GM10266 (cell line): ENCODE measurements around the gene SS18L1.

Experiments
- DNase-seq: peaks from one replicate; pipeline ENCODE4 v3.0.0; 2012; ENCODE audit errors: extremely low spot score
- TF ChIP-seq, protein P1 (sequence below): IDR thresholded peaks from 2 replicates; pipeline ENCODE4 v1.5.1; 2012; ENCODE audit warnings: mild to moderate bottlenecking, low read depth; ENCODE audit not compliant: control insufficient read depth, insufficient read depth; ENCODE audit errors: missing control alignments

Gene SS18L1

DNA sequence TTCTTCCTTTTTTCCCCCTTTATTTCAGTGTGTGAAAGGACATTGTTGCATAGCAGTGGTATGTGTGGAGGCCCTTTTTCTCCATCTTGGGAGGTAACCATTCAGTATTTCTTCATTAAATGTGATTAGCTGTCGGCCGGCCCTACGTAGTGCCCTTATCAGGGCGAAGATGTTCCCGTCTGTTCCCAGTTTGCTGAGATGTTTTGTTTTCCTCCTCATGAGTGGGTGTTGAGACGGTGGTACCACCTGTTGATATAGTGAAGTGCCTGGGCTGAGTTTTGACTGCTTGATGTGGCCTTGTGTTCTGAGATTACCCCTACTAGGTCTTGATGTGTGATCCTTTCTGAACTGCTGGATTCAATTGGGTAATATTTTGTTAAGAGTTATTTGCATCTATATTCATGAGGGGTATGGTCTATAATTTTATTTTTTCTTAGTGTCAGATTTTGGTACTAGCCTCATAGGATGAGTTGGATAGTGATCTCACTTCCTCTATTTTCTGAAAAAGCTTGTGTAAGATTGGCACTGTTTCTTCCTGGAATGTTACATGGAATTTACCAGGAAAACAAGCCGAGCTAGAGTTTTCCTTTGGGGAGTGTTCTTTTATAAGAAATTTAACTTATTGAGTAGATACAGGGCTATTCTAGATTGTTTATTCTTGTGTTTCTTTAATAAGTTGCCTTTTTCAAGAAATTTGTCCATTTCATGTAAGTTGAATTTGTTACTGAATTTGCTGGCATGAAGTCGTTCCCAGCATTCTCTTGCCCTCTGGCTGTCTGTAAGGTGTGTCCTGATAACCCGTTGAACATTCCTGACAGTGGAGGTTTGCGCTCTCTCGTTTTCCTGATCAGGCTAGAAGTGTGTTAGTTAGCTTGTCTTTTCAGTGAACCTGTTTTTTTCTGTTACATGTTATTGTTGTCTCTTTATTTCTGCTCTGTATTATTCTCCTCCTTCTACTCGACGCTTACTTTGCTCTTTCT lies 43.6 kb downstream of the SS18L1 start:
- no peak for DNase-seq
- TF ChIP-seq, protein P1, sequence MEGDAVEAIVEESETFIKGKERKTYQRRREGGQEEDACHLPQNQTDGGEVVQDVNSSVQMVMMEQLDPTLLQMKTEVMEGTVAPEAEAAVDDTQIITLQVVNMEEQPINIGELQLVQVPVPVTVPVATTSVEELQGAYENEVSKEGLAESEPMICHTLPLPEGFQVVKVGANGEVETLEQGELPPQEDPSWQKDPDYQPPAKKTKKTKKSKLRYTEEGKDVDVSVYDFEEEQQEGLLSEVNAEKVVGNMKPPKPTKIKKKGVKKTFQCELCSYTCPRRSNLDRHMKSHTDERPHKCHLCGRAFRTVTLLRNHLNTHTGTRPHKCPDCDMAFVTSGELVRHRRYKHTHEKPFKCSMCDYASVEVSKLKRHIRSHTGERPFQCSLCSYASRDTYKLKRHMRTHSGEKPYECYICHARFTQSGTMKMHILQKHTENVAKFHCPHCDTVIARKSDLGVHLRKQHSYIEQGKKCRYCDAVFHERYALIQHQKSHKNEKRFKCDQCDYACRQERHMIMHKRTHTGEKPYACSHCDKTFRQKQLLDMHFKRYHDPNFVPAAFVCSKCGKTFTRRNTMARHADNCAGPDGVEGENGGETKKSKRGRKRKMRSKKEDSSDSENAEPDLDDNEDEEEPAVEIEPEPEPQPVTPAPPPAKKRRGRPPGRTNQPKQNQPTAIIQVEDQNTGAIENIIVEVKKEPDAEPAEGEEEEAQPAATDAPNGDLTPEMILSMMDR: no peak

DNA sequence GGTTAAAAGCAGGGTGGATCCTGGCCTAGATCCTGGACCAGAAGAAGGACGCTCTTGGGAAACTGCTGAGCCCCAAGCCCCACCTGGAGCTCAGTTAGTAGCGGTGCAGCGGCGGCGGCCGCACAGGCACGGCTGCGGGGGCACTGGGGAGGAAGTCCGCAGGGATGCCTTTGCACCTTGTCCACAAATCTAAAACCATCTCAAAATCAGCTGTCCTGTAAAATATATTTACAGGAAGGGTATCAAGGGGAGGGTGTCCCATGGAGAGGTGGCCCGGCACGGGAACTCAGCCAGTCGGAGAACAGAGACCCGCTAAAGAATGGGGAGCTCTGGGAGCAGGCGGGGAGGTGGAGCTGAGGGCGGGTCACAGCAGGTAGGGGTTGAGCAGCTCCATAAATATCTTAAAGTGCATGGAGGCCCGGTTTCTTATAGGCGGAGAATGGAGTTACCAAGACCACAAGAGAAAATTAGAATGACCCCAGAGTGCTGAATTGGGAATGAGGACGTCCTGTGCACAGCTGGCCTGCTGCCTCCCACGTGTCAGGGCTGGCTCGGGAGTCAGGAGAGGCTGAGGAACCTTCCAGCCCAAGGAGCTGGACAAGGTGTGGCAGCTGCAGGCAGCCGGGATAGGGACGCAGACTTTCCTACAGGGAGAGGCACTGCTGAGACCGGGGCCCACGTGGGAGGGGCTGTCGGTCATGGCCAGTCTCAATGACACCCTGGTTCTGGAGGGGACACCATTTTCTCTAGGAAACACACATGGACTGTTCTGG lies 47.3 kb downstream of the SS18L1 start:
- DNase-seq: no peak
- TF ChIP-seq, protein P1: no peak

DNA sequence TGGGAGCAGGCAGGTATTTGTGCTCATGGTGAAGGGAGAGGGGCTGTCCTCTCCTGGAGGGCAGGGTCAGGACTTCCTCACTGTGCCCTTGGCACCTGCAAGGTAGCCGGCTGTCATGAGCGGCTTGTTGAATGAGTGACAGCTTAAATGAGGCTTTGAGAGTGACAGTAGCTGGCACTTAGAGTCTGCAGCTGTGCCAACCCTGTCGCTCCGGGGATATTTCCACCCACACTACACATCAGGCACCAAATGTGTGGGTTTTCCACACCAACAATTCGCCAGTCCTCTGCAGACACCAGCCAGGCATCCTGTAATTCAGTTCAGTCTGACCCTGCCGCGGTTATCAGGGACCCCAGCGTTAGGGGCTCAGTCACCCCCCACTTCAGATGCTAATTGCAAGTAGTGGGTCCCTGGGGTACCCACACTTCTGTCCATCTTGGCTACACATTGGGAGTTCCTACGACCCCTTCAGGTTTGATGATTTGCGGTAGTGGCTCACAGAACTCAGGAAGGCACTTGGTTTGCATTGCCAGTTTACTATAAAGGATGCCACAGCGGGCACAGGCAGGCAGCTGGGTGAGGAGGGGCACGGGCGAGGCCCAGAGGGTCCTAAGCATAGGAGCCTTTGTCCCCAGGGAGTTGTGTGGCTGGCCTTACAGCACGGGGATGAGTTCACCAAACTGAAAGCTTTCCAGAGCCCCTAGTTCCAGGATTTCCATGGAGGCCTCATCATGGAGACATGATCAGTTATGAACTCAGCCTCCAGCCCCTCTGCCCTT lies 48.4 kb downstream of the SS18L1 start:
- no peak for DNase-seq
- TF ChIP-seq, protein P1: no peak

DNA sequence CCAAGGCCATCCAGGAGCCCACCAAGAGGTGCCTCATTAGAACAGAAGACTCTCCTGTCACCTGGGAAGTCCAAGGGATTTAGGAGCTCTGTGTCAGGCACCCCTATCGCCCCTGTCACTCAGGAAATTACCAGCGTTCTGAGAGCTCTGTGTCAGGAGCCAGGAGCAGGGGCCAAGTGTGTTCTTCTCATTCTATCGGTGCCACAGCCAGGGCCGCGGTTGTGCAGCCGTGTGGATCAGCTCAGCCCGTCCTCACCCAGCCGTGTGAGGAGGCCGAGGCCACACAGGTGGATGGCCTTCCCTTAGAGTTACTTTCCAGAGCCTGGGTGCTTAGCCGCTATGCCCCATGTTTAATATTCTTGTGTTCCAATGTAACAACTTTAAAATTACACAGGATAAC lies 49.1 kb downstream of the SS18L1 start:
- no peak for DNase-seq
- TF ChIP-seq, protein P1: no peak

DNA sequence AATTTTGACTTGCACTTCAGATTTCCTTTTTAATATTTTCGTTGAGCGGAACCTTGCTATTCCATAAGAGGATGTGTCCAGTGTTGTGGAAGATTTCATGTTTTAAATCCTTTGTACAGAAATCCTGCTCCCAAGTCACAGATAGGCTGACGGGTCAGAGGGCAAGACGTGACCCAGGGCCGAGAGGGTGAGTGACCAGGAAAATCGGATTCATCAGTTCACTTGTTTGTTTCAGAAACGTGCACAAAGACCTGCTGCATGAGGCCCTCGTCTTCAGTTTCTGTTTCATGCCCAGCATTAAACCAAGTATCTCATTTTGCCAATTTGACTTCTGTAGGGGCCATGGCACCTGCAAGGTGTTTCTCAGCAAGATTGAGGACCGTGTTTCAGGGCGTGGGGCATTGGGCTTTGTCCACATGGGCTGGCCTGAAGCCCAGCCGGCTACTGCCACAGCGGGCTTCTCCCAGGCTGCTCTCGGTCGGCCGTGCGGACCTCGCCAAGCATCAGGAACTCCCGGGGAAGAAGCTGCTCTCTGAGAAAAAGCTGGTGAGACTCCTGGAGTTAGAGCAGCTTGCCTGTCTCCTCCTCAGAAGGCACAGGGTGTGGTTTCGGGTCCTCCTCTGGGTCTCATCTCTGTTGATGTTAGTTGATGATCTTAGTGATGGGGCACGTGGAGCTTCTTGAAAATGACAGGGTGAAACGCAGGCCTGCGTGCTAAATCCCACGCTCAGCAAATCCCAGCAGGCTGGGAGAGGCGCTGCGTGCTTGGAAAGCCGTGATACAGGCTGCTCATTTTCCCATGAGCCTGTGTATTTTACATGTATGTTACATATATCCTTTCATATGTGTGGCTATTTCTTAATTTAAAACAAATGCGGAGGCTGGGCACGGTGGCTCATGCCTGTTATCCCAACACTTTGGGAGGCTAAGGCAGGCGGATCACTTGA lies 49.8 kb downstream of the SS18L1 start:
- TF ChIP-seq, protein P1: no peak
- DNase-seq: no peak

DNA sequence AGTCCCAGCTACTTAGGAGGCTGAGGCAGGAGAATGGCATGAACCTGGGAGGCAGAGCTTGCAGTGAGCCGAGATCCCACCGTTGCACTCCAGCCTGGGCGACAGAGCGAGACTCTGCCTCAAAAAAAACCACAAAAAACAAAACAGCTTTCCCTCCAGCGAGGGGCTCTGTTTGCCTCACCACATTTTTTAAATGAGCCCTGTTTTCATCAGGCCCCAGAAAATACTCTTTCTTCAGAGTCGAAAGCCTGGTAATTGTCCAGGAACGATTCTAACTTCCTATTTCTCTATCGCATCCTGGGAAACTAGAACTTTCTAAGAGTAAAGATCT lies 51.5 kb downstream of the SS18L1 start:
- no peak for DNase-seq
- TF ChIP-seq, protein P1: no peak
